ENCODE measurements around the gene COL20A1.

The COL20A1 gene

DNA sequence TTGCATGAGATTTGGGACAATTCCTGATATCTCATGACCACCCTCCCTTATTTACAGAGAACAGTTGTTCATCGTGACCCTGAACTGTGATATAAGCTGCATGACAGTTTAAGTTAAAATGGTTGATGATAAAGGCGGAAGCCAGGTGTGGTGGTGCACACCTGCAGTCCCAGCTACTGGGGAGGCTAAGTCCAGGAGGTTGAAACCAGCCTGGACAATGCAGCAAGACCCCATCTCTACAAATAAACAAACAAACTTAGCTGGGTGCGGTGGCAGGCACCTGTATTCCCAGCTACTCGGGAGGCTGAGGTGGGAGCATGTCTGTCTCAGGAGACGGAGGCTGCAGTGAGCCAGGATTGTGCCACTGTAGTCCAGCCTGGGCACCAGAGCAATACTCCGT is 24.1 kb downstream of the COL20A1 start:
- FAIRE-seq, result no peak
- DNase-seq (ENCODE audit: insufficient read length, low spot score), result no peak

DNA sequence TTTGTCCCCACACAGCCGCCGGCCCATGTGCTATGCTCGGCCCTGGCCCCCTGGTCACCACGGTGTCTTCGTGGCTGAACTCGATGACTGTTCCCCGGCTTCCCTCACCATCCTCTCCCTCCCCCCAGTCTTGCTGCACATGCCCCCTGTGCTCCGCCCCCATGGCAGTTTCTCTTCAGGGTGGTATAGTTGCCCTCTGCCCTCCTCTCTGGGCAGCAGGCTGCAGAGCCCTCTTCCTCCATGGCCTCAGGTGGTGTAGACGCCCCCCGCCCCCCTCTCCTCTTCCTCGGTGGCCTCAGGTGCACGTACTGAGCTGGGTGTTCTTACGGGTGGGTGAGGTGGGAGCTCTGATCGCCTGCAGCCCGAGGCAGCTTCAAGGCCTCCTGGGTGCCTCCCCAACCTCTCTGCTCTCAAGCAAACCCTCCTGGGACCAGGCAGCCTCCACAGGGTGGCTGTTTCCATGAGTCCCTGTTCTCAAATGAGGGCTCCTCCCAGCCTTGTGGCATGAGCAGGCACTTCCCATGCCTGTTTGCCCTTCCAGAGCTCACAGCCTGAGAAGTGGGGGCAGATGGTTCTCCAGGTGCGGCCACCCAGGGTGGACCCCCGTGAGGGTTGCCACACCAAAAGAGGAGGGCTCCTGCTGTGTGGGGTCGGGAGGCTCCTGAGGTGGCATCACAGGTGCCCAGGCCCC is 24.8 kb downstream of the COL20A1 start:
- no peak for DNase-seq (ENCODE audit: insufficient read length, low spot score)
- FAIRE-seq, result peak; percentile 81

GRCh38 chr20:63318391-63319163 is 25.6 kb downstream of the COL20A1 start:
- no peak for FAIRE-seq

GRCh38 chr20:63319164-63320040 is 26.4 kb downstream of the COL20A1 start:
- DNase-seq (ENCODE audit: insufficient read length, low spot score) (no peak), FAIRE-seq (no peak)

More at GRCh38 chr20:63318391-63319163, 25.6 kb downstream of the COL20A1 start:
- DNase-seq (ENCODE audit: insufficient read length, low spot score), result no peak

DNA sequence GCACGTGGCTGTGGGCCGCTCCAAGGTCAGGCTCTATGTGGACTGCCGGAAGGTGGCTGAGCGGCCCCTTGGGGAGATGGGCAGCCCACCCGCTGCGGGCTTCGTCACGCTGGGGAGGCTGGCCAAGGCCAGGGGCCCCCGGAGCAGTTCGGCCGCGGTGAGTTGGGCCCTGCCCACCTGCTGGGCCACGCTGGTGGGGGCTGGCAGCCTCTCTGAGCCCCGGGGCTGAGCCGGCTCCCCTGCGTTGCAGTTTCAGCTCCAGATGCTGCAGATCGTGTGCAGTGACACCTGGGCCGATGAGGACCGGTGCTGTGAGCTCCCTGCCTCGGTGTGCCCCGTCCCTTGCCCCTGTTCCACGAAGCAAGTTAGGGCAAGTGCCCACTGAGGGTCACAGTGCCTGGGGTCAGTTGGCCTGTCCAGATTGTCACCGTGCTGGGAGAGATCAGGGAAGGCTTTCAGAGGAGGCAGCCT is 27.1 kb downstream of the COL20A1 start:
- DNase-seq (ENCODE audit: insufficient read length, low spot score) (no peak), FAIRE-seq (peak; percentile 23)

- no peak for DNase-seq (ENCODE audit: insufficient read length, low spot score)
- no peak for FAIRE-seq
Measured at GRCh38 chr20:63320616-63321147, 27.7 kb downstream of the COL20A1 start.

- FAIRE-seq, result no peak
- no peak for DNase-seq (ENCODE audit: insufficient read length, low spot score)
Measured at GRCh38 chr20:63321148-63321831, 28.3 kb downstream of the COL20A1 start.

- FAIRE-seq (no peak), DNase-seq (ENCODE audit: insufficient read length, low spot score) (no peak)
Measured at GRCh38 chr20:63322146-63322932, 29.4 kb downstream of the COL20A1 start.

DNA sequence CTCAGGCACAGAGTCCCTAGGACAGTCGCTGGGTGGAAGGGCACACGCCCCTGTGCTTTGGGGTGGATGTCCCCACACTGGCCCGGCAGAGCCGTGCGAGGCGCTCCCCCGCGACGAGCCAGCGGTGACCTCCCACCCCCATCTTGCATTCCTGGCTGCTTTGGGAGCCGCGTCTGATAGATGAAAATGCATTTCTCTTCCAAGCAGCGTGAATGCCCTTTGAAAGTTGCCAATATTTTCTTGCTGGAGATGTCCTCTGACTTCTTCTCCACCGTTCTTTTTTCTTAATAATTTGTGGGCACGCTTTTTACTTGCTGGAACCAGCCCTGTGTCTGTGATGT is 29.9 kb downstream of the COL20A1 start:
- FAIRE-seq (no peak), DNase-seq (ENCODE audit: insufficient read length, low spot score) (no peak)

DNA sequence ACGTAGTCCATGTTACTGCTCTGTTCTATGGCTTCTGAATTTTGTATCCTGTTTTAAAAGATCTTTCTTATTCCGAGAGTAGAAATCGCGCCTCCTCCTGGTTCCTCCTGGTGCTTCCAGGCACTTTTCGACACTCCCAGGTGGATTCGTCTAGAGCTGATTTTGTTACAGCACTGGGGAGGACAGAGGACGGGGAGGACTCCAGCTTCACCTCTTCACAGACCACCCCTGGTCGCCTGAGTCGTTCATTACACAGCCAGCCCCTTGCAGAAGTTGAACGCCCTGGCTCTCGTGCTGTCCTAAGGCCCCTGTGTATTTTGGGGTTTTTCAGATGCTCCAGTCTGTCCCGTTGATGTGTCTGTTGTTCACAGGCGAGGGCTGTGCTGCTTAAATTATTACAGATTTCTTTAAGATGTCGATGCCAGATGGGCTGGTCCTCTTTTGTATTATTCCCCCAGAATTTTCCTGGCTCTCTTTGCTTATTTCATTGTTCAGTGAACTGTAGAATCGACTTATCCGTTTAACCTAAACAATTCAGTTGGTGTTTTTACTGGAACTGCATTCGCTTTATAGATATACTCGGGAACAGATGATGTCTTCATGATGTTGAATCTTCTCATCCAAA is 30.5 kb downstream of the COL20A1 start:
- FAIRE-seq (no peak), DNase-seq (ENCODE audit: insufficient read length, low spot score) (no peak)

DNA sequence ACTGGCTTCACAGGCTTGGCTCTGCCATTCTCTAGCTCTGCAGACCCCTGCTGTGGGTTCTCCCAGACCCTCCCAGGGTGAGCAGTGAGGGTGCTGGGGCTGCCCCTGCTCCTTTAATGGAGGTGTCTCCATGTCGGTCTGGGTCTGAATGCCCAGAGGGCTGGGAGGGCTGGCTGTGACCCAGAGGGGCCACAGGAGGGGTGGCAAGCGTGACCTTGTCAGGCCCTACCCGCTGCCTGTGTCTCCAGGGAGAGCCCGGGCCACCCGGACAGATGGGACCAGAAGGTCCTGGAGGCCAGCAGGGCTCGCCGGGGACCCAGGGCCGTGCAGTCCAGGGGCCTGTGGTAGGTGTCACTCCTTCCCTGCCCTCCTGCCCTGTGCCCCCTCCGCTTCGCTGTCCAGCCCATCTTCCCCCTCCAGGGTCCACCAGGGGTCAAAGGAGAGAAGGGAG is 32.1 kb downstream of the COL20A1 start:
- FAIRE-seq, result no peak
- DNase-seq (ENCODE audit: insufficient read length, low spot score), result no peak

- FAIRE-seq (no peak), DNase-seq (ENCODE audit: insufficient read length, low spot score) (no peak)
Measured at GRCh38 chr20:63325554-63326313, 32.7 kb downstream of the COL20A1 start.

DNA sequence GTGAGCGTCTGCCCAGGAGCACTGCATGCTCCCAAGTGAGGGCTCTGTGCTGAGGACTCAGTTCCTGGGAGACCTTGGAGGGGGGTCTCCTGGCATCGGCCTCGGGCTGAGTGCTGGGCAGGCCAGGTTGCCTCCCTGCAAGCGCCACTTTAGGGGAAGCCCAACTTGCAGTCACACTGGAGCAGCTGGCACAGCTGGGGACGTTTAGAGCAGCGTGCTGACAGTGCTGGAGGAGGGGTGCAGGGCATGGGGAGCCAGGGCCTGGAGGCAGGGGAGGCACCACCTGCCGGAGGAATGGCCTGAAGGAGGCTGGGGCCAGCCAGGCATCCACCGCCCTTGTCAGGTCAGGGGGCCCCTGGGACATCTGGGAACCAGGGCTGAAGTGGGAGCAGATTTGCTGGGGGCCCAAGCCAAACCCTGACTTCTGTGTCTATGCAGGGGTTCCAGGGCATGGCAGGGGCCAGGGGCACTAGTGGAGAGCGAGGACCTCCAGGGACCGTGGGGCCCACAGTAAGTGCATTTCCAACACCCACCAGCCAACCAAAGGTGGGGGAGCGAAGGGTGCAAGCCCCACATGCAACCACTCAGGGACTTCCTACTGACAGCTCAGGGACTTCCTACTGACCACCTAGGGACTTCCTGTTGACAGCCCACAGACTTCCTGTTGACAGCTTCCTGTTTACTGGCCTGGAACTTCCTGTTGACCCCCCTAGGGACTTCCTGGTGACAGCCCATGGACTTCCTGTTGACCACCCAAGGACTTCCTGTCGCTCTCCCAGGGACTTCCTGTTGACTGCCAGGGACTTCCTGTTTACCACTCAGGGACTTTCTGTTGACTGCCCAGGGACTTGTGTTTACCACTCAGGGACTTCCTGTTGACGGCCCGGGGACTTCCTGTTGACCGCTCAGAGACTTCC is 33.6 kb downstream of the COL20A1 start:
- DNase-seq (ENCODE audit: insufficient read length, low spot score) (no peak), FAIRE-seq (peak; percentile 26)

DNA sequence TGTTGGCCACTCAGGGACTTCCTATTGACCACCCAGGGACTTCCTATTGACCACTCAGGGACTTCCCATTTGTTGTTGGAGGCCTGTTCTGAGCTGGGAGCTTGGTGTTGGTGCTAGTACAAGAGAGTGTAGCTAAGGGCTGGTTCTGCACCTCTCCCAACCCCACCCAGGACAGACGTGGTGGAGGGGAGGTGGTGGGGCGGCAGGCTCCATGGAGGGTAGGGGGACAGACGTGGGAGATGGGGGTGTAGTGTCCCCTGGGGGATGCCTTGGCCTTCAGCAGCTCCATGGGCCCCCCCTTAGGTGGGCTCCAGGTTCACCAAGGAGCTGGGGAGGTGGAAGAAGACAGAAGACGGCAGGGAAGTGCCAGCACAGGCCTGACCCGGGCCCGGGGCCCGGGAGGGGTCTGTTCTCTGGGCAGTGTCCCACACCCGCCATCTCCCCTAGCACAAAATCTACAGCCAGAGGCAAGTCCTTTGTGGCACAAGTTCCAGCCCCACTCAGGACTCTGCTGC is 34.3 kb downstream of the COL20A1 start:
- DNase-seq (ENCODE audit: insufficient read length, low spot score), result no peak
- peak; percentile 23 for FAIRE-seq

- FAIRE-seq, result peak; percentile 71
Measured at GRCh38 chr20:63328026-63328700, 35.2 kb downstream of the COL20A1 start.

DNA sequence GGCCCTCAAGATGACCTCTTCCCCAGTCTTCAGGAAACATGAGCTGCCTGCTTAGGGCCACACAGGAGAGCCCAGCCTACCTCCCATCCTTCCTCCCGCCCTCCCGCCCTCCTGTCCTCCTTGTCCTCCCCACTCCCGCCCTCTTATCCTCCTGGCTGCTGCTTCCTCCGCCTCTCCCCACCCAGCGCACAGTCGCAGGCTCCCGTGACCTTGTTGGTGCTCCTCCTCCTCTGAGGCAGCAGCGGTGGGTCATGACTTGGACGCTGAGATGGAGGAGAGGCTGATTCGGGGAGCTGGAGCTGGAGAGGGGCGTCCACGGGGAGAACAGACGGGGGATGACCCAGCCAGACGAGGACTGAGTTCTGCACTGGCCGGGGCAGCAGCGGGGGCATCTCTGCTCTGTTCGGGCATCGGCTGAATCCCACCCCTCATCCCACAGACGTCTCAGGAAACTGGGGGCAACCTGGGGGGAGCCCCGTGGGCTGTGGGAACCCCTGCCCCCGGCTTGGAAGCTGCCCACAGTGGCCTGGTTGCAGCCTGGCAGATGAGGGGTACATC is 35.8 kb downstream of the COL20A1 start:
- DNase-seq (ENCODE audit: insufficient read length, low spot score) (no peak), FAIRE-seq (no peak)

More at GRCh38 chr20:63328026-63328700, 35.2 kb downstream of the COL20A1 start:
- DNase-seq (ENCODE audit: insufficient read length, low spot score), result no peak
